Effector memory CD4-positive, alpha-beta T cell (primary cell): ENCODE measurements around the gene PNISR.
A peak's percentile ranks its signal among the peaks of the same experiment; 100 is the strongest.

Source experiments
- DNase-seq, 3 donors: peaks; one replicate each; pipeline ENCODE4 v3.0.0-alpha.2; 2020
- H3K27ac ChIP-seq: 2 replicates; pipeline ENCODE4 v1.7.0; 2013; ENCODE audit warnings: mild to moderate bottlenecking, low read length, moderate library complexity; ENCODE audit not compliant: insufficient read depth, poor library complexity, severe bottlenecking
- H3K27me3 ChIP-seq: replicated peaks from 2 replicates; pipeline ENCODE4 v1.7.0; 2013; ENCODE audit warnings: mild to moderate bottlenecking, low read length; ENCODE audit not compliant: insufficient read depth, control insufficient read depth, poor library complexity, severe bottlenecking
- H3K36me3 ChIP-seq: 2 replicates; pipeline ENCODE4 v1.7.0; 2013; ENCODE audit warnings: mild to moderate bottlenecking, low read length, moderate library complexity; ENCODE audit not compliant: control insufficient read depth, insufficient read depth
- H3K4me1 ChIP-seq: 2 replicates; pipeline ENCODE4 v1.7.0; 2013; ENCODE audit warnings: low read length, mild to moderate bottlenecking; ENCODE audit not compliant: control insufficient read depth, insufficient read depth, poor library complexity, severe bottlenecking
- H3K4me3 ChIP-seq: 2 replicates; pipeline ENCODE4 v1.7.0; 2013; ENCODE audit warnings: low read length, low read depth, mild to moderate bottlenecking; ENCODE audit not compliant: insufficient read depth, poor library complexity, severe bottlenecking
- H3K9me3 ChIP-seq: 2 replicates; pipeline ENCODE4 v1.7.0; 2013; ENCODE audit warnings: mild to moderate bottlenecking, low read length, moderate library complexity; ENCODE audit not compliant: control insufficient read depth

The PNISR gene

GRCh38 chr6:99431901-99432300 is 6.8 kb upstream of the PNISR start:
- H3K27me3 ChIP-seq: no peaks in the 10 kb centered on the region
- H3K9me3 ChIP-seq: no peaks in the 10 kb centered on the region
- H3K4me3 ChIP-seq: no peak overlapping the region
- peaks cover 3% of the 10 kb centered on the region for H3K4me1 ChIP-seq
- no peak overlapping the region for H3K27ac ChIP-seq
- no peak for DNase-seq
- H3K36me3 ChIP-seq: peaks cover 6% of the 10 kb centered on the region

DNA sequence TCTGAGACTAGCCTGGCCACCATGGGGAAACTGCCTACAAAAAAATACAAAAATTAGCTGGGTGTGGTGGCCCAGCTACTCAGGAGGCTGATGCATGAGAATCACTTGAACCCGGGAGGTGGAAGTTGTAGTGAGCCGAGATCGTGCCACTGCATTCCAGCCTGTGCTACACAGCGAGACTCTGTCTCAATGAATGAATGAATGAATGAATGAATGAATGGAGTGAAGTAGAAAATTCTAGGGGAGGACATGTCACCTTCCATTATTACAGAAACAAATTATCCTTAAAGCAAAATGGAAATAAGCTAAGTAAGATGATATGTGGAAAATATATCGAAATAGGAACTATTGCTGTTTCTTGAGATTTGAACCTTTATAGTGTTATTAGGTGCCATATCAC is 2.9 kb upstream of the PNISR start:
- no peak overlapping the region for H3K4me3 ChIP-seq
- H3K36me3 ChIP-seq: peaks cover 6% of the 10 kb centered on the region
- H3K9me3 ChIP-seq: no peaks in the 10 kb centered on the region
- no peak for DNase-seq
- H3K27me3 ChIP-seq: no peaks in the 10 kb centered on the region
- H3K27ac ChIP-seq: no peak overlapping the region
- H3K4me1 ChIP-seq: peaks cover 19% of the 10 kb centered on the region

- no peak for DNase-seq
- H3K27ac ChIP-seq: no peak overlapping the region
- no peaks in the 10 kb centered on the region for H3K9me3 ChIP-seq
- H3K4me3 ChIP-seq: peak overlapping the region; percentile 99
- H3K36me3 ChIP-seq: peaks cover 6% of the 10 kb centered on the region
- no peaks in the 10 kb centered on the region for H3K27me3 ChIP-seq
- peaks cover 27% of the 10 kb centered on the region for H3K4me1 ChIP-seq
Observed at GRCh38 chr6:99426451-99426757, 1.3 kb upstream of the PNISR start.

DNA sequence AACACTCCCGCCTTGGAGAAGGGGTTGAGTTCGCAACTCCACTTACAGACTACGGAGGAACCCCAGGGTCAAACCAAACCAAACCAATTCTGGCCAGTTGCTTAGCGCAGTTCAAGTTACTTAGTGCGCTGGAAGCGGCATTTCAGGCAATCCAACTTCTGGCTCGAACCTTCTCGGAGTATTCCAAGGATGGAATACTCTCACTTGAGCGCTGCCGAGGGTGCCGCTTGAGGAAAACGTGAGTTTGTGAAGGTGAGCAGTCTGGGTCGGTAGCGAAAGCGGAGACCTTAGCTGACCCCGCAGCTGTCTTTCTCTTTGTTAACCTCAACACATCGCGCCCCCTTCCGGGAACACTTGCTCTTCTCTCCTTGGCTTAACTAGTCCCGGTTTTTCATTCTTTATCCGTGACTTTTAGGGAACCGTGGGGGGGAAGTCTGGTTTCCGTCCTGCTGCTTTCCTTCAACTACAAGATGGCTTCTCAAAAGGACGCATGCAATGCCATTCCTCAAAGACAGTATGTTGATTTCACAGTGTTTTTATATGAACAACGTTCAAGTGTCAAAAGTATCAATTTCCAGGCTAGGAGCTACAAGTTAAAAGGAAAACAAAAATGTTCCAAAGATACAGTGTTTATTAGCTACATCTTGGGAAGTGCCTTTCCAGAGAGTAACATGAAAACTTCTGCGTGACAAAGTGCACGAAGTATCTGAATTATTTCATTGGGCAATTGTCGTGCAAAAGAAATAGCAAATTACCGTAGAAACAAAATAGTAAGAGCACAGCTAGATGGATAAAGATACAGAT is 741 bp upstream of the PNISR start:
- H3K4me1 ChIP-seq: peaks cover 30% of the 10 kb centered on the region
- peaks cover 5% of the 10 kb centered on the region for H3K36me3 ChIP-seq
- DNase-seq: peak; percentile 10 to 41 (median 39)

DNA sequence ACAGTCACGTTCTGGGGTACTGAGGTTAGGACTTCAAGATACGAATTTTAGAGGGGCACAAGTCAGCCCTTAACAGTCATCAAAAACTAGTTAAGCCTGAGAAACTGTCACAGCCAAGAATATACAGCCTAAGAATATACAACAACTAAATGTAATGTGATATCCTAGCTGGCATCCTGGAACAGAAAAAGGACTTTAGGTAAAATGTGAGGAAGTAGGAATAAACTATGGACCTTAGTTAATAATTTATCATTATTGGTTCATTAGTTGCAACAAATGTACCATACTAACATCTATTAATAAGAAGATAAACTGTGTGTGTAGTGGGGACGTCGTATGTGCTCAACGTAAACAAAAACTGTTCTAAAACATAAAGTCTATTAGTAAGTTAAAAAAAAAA is 1.1 kb downstream of the PNISR start:
- Histone ChIP-seq H3K27me3 (no peaks in the 10 kb centered on the region), H3K36me3 (no peaks in the 10 kb centered on the region), H3K4me1 (peaks cover 35% of the 10 kb centered on the region), H3K9me3 (no peaks in the 10 kb centered on the region), H3K27ac (peak overlapping the region; percentile 100), H3K4me3 (peak overlapping the region; percentile 99)
- no peak for DNase-seq

More for the DNA sequence above, 741 bp upstream of the PNISR start:
- Histone ChIP-seq H3K4me3 (peak overlapping the region; percentile 99), H3K27me3 (no peaks in the 10 kb centered on the region), H3K27ac (peak overlapping the region; percentile 100), H3K9me3 (no peaks in the 10 kb centered on the region)

DNA sequence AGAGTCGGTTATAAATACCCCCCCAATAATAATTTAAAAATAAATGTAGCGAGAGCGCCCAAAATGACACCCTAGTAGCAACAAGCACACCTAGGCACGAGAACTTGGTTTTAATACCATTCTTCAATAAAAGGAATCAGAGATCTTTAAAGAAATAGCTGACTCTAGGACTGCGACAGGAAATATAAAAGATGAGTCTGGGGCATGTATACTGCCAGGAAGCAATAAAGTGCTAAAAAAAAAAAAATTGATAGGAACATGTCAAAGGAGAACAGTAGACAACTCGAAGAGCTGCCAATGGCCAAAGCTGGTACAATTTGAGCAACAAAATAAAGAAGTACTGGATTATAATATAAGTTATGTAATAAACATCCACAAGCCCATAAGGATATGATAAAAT is 2.2 kb downstream of the PNISR start:
- Histone ChIP-seq H3K36me3 (no peaks in the 10 kb centered on the region), H3K27me3 (no peaks in the 10 kb centered on the region), H3K9me3 (no peaks in the 10 kb centered on the region), H3K4me3 (no peak overlapping the region), H3K4me1 (peaks cover 35% of the 10 kb centered on the region), H3K27ac (no peak overlapping the region)
- DNase-seq: no peak

DNA sequence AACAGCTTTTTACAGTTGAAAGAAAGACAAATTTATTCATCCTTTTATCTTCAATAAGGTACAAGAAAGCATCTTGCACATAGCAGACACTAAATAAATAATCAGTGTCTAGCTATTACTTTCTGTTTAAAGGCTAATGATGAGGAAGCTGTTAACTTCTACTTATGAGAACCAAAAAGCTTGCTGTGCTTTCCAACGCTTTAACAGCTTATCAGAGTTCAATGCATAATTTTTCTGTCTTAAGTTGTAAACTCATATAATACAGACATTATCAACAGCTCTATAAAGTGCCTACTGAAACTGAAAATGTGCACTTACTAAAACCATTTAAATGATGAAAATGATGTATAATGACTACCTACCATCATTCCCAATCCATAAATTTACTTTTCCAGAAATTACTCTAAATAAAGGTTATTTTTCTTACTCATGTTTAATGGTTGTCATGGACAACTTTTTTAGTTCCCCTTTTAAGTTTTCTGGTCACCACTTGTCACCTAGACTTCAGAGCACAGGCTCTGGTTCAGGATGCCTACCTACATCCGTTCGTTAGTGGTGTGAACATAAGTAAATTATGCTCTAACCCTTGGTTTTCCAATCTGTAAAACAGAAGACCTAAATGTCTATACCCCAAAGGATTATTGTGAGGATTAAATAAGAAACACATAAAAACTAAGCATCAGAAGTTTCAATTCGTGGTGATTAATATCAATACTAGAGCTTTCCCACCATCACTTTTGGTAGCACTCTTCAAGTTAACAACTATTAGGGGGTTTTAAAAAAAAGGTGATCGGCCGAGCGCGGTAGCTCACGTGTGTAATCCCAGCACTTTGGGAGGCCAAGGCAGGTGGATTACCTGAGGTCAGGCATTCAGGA is 8.0 kb downstream of the PNISR start:
- H3K27ac ChIP-seq: peak overlapping the region; percentile 6
- H3K27me3 ChIP-seq: no peaks in the 10 kb centered on the region

GRCh38 chr6:99416226-99416625 is 8.9 kb downstream of the PNISR start:
- DNase-seq: no peak
- no peaks in the 10 kb centered on the region for H3K9me3 ChIP-seq
- H3K27ac ChIP-seq: no peak overlapping the region
- H3K27me3 ChIP-seq: no peaks in the 10 kb centered on the region
- no peak overlapping the region for H3K4me3 ChIP-seq
- peaks cover 6% of the 10 kb centered on the region for H3K4me1 ChIP-seq
- peaks cover 10% of the 10 kb centered on the region for H3K36me3 ChIP-seq

More for the DNA sequence above, 8.0 kb downstream of the PNISR start:
- DNase-seq: no peak
- no peak overlapping the region for H3K4me3 ChIP-seq
- H3K36me3 ChIP-seq: peaks cover 1% of the 10 kb centered on the region
- H3K9me3 ChIP-seq: no peaks in the 10 kb centered on the region
- peaks cover 15% of the 10 kb centered on the region for H3K4me1 ChIP-seq

- Histone ChIP-seq H3K36me3 (peaks cover 16% of the 10 kb centered on the region), H3K9me3 (no peaks in the 10 kb centered on the region), H3K27ac (no peak overlapping the region), H3K4me1 (peaks cover 5% of the 10 kb centered on the region), H3K4me3 (no peak overlapping the region), H3K27me3 (no peaks in the 10 kb centered on the region)
- no peak for DNase-seq
Observed at GRCh38 chr6:99415446-99415845, 9.7 kb downstream of the PNISR start.

DNA sequence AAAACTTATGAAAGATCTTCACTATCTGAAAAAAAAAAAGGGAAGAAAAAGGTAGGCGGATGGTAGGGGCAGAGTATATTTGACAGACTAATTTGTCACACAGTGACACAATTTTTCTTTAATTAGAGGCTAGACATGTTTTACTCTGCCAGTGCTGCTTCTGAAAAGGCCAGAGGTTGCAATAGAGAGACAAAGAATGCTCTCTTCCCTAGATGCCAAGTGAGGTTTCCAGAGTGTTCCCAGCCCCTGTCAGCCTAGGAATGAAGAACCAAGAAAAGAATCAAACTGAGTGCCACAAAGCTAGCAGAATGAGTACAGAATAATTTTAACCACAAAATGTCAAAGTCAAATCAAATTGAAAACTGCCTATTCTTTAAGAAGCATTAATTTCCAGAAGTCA is 13.0 kb downstream of the PNISR start:
- H3K4me1 ChIP-seq: no peaks in the 10 kb centered on the region
- H3K27me3 ChIP-seq: no peaks in the 10 kb centered on the region
- no peaks in the 10 kb centered on the region for H3K9me3 ChIP-seq
- H3K27ac ChIP-seq: no peak overlapping the region
- no peak for DNase-seq
- no peak overlapping the region for H3K4me3 ChIP-seq
- peaks cover 37% of the 10 kb centered on the region for H3K36me3 ChIP-seq
